ENCODE data around the gene NFIX. TPM values are rescaled to one million over a fixed set of nuclear protein-coding genes. Genes with fewer than 3 reads are reported as not detected.

Gene NFIX
- total and polyA plus RNA-seq, 12 donors = 16.8 to 162 (median 138) TPM

DNA sequence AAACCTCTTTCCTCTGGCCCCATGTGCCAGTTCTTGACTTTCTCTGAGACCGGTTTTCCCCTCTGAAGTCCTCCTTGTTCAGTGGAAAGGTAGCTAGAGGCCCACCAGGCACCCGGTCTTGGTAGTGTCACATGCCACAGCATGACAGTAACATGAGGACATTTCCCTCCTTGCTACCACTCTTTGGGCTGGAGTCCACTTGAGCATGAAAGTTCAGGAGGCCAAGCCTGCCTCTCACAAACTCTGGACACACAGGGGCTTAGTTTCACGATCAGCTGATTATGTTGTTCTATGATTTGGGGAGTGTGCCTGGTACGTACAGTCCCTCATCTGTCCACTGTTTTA is 45.6 kb downstream of the NFIX start:
- DNase-seq (no peak), ATAC-seq (no peak)
- TF ChIP-seq CTCF (IDR thresholded peaks at IDR 0.05) = no peak
- Histone ChIP-seq H3K27me3 (no peaks in the 10 kb centered on the region), H3K4me1 (peaks cover 58 to 100% (median 95%) of the 10 kb centered on the region in 9 donors), H3K4me3 (no peak overlapping the region), H3K27ac (peak overlapping the region in 9 of 10 donors; percentile 1 to 96 (median 79)), H3K9me3 (no peaks in the 10 kb centered on the region), H3K36me3 (peaks cover 0 to 7% (median 0%) of the 10 kb centered on the region in 9 donors)
- intact Hi-C loops (cut with DNase I) = no loop called here
- 60 to 68% methylated on average over 4 of the region's 4 CpGs for WGBS, 2 donors

- no peaks in the 10 kb centered on the region for H3K9me3 ChIP-seq
- no peaks in the 10 kb centered on the region for H3K27me3 ChIP-seq
- WGBS, 2 donors = 89 to 93% methylated on average over 9 of the region's 9 CpGs
- ATAC-seq = peak in 1 of 8 donors; percentile 14
- peaks cover 0 to 10% (median 0%) of the 10 kb centered on the region in 9 donors for H3K36me3 ChIP-seq
- no peak overlapping the region for H3K4me3 ChIP-seq
- TF ChIP-seq CTCF (IDR thresholded peaks at IDR 0.05) = no peak
- no peak for DNase-seq
- intact Hi-C loops (cut with DNase I) = no loop called here
- H3K4me1 ChIP-seq = peaks cover 47 to 100% (median 92%) of the 10 kb centered on the region in 9 donors
- H3K27ac ChIP-seq = peak overlapping the region in 5 of 10 donors; percentile 11 to 62 (median 52)
Observed at GRCh38 chr19:13042443-13043130, 47.3 kb downstream of the NFIX start.

- Histone ChIP-seq H3K36me3 (peaks cover 0 to 10% (median 0%) of the 10 kb centered on the region in 9 donors), H3K9me3 (no peaks in the 10 kb centered on the region), H3K4me1 (peaks cover 48 to 100% (median 92%) of the 10 kb centered on the region in 9 donors), H3K27ac (peak overlapping the region in 7 of 10 donors; percentile 11 to 62 (median 41)), H3K27me3 (no peaks in the 10 kb centered on the region), H3K4me3 (no peak overlapping the region)
- intact Hi-C loops (cut with DNase I) = no loop called here
- no peak for TF ChIP-seq CTCF (IDR thresholded peaks at IDR 0.05)
- ATAC-seq (peak in 2 of 8 donors; percentile 3 to 27), DNase-seq (no peak)
- WGBS, 2 donors = 28 to 59% methylated on average over 5 of the region's 5 CpGs
Observed at GRCh38 chr19:13043285-13043684, 48.0 kb downstream of the NFIX start.

- TF ChIP-seq CTCF (IDR thresholded peaks at IDR 0.05) = no peak
- Histone ChIP-seq H3K9me3 (no peaks in the 10 kb centered on the region), H3K27me3 (no peaks in the 10 kb centered on the region), H3K36me3 (peaks cover 0 to 7% (median 0%) of the 10 kb centered on the region in 9 donors), H3K4me1 (peaks cover 45 to 92% (median 83%) of the 10 kb centered on the region in 9 donors), H3K27ac (peak overlapping the region in 8 of 10 donors; percentile 29 to 63 (median 42)), H3K4me3 (no peak overlapping the region)
- whole genome bisulfite sequencing, 2 donors = 59 to 71% methylated on average over 13 of the region's 13 CpGs
- DNase-seq = peak in 1 of 2 donors; percentile 7
- ATAC-seq = peak in 5 of 8 donors; percentile 4 to 43 (median 30)
- intact Hi-C loops (cut with DNase I) = no loop called here
Observed at GRCh38 chr19:13044231-13044836, 49.1 kb downstream of the NFIX start.

Data from heart right ventricle (tissue), 16 donors.